Mesenteric fat pad (tissue), 1 donor: ENCODE measurements around the gene ARHGEF39. TPM values are rescaled to one million over a fixed set of nuclear protein-coding genes. Genes with fewer than 3 reads are reported as not detected.

Experiments
- DNase-seq: peaks from one replicate; pipeline ENCODE4 v3.0.0-alpha.2; 2020; ENCODE audit warnings: low spot score
- microRNA-seq: library from miRNA; unstranded; fragments of <30 nt; microRNA quantifications from one replicate; pipeline ENCODE4 v1.2.0, GENCODE V29; 2020; ENCODE audit warnings: borderline number of aligned reads
- total RNA-seq: library from RNA; stranded (reverse); fragmentation: NEBNext Ultra II Directional; extraction: Animal tissue kit (Norgen Biotek cat#: 25700); gene quantifications from one replicate; pipeline ENCODE4 v1.2.1, GENCODE V29; 2021
- donor health status: DM: yes; HTN: yes; CAD: no.

Gene ARHGEF39
- total RNA-seq, 1 donor from 2014 or later: 0.58 TPM

GRCh38 chr9:35627575-35627974 is 37.4 kb downstream of the ARHGEF39 start:
- DNase-seq: no peak

GRCh38 chr9:35619800-35620158 is 45.2 kb downstream of the ARHGEF39 start:
- DNase-seq: no peak

DNA sequence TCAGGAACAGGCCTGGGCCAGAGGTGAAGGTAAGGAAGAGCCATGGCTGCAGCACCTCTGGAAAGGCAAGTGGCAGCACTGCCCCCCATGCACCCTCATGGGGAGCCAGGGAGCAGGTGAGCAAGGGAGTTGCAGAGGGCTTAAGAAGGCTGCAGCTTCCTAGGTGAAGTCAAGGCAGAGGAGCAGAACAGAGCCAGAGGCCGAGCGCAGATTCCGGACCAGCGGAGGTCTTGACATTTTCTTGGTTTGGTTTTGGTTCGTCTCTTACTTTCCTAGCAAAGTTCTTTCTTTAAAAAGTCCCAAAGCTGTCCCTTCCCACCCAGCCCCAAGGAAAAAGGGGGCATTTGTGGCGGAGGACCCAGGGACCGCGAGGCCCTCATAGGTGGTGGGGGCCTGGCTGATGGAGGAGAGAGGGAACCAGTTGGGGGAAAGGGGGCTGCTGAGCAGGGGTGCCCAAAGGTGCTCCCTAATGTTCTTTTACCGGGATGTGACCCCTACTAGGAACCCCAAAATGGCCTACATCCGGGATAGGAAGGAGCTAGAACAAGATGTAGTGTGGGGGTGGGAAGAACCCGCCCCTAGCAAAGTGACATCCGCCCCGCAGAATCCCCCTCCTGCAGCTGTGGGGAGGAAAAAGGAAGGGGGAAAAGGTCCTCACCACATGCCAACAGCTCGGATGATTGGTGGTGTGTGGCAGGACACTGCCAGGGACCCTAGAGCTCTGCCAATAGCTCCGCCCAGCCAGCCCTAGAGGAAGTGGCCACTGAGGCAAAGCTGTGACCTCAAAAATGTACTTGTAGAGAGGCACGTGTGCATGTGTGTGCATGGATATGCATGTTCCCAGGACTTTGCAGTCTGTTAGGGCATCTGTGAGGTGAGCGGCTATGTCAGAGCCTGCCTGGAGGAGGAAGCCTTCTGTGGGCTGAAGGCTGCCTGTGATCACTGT is 45.9 kb downstream of the ARHGEF39 start:
- DNase-seq: no peak

DNA sequence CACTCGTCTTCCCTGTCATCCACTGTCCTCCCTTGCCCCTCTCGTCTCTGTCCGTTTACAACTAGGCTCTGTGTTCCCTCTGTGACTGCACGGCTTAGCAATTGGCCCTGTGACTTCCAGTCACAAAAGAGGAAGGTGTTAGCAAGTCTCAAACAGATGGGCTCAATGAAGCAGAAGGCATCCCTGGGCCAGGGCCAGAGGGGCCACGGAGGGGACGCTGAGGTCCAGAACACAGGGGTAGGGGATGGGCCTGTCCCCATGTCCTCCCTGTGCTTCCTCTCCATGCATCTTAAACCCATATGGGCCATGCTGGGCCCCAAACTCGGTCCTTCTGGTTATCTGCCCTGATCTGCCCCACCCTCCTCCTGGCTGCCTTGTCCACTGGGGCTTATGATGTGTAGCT is 46.7 kb downstream of the ARHGEF39 start, which contains the start of gene CD72:
Gene CD72 (minus strand): TSS at position 89 of the 403 bp plus-strand sequence. CDS start 110 bp downstream, outside the sequence.
- DNase-seq: no peak

- DNase-seq: no peak
Observed at GRCh38 chr9:35617548-35617947, 47.4 kb downstream of the ARHGEF39 start.

GRCh38 chr9:35616681-35617459 is 48.1 kb downstream of the ARHGEF39 start:
- DNase-seq: peak; percentile 57

DNA sequence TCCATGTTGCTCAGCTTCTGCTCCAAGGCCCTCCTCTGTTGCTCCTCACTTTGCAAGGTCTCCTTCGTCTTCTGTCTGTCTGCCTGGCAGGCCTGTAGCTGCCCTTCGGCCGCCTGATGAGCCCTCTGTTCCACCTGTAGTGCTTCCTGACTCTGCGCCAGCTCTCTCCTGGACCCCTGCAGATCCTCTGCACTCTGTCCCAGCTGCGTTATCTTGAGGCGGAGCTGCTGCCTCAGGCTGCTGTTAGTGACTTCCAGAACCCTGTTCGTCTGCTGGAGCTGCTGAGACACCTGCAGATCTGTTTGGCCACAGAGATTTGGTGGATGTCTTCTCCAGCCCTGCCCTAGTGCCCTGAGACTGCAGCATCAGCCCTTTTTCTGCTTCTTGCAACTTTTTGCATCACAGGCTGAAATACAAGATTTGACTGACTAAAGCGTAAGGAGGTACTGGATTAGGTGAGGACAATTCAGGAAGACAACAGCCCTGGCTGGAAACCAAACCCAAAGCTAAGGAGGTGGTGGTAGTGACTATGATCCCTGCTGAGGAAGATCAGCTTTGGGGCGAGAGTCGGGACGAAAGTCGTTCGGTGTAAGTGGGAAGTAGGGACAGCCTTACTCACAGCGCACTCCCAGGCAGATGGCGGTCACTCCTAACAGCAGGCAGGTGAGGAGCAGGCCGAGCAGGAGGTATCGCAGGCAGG is 48.9 kb downstream of the ARHGEF39 start:
- peak; percentile 67 for DNase-seq

GRCh38 chr9:35612843-35613242 is 52.2 kb downstream of the ARHGEF39 start:
- no peak for DNase-seq

GRCh38 chr9:35612066-35612465 is 52.9 kb downstream of the ARHGEF39 start:
- peak; percentile 37 for DNase-seq

- DNase-seq: peak; percentile 75
Observed at GRCh38 chr9:35611230-35611797, 53.7 kb downstream of the ARHGEF39 start.

DNA sequence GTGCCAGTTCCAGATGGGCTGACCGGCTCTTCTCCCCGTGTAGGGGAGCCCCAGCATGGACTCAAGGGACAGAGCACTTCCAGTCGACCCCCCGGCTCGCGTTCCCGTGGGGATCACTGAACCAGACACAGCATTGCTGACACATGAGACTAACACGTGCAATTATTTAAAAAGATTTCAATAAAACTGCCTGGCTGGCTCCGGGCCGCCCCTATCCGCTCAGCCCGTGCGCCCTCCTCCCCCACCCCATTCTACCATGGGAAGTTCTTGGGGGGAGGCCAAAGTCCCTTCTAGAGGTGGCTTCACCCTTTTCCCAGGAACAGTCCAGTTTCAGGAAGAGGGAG is 55.2 kb downstream of the ARHGEF39 start:
- peak; percentile 78 for DNase-seq

Small RNA genes lying within 50 kb of the gene (microRNA-seq; reads per million reads assigned to microRNA genes)
- gene MIR6852: not detected

Other genes with a start within 250 kb of the ARHGEF39 start
- 40.2 TPM for gene RUSC2, start 175.1 kb downstream of the ARHGEF39 start, total RNA-seq
- gene TESK1, start 59.9 kb downstream of the ARHGEF39 start, total RNA-seq: 94.4 TPM
- gene CD72, start 46.8 kb downstream of the ARHGEF39 start, total RNA-seq: 7.0 TPM
- 1.3 TPM for gene SIT1, start 14.3 kb downstream of the ARHGEF39 start, total RNA-seq
- gene RMRP, start 7.2 kb downstream of the ARHGEF39 start, total RNA-seq: 19,106 TPM
- gene CCDC107, start 6.9 kb downstream of the ARHGEF39 start, total RNA-seq: 103 TPM
- not detected for gene CA9, start 8.7 kb upstream of the ARHGEF39 start, total RNA-seq
- gene TPM2, start 24.7 kb upstream of the ARHGEF39 start, total RNA-seq: 244 TPM
- 622 TPM for gene TLN1, start 67.0 kb upstream of the ARHGEF39 start, total RNA-seq
- gene CREB3, start 67.5 kb upstream of the ARHGEF39 start, total RNA-seq: 42.5 TPM
- 54.5 TPM for gene GBA2, start 84.0 kb upstream of the ARHGEF39 start, total RNA-seq
- 25.0 TPM for gene RGP1, start 84.1 kb upstream of the ARHGEF39 start, total RNA-seq
- gene MSMP, start 89.1 kb upstream of the ARHGEF39 start, total RNA-seq: not detected
- 23.2 TPM for gene NPR2, start 126.4 kb upstream of the ARHGEF39 start, total RNA-seq
- 0.61 TPM for gene SPAG8, start 147.1 kb upstream of the ARHGEF39 start, total RNA-seq
- 42.7 TPM for gene HINT2, start 149.8 kb upstream of the ARHGEF39 start, total RNA-seq
- gene FAM221B, start 163.5 kb upstream of the ARHGEF39 start, total RNA-seq: not detected
- gene TMEM8B, start 164.0 kb upstream of the ARHGEF39 start, total RNA-seq: 6.7 TPM
- gene OR13J1, start 205.2 kb upstream of the ARHGEF39 start, total RNA-seq: not detected
- gene HRCT1, start 241.0 kb upstream of the ARHGEF39 start, total RNA-seq: 5.2 TPM
- 25.3 TPM for gene SPAAR, start 244.3 kb upstream of the ARHGEF39 start, total RNA-seq